Ovary (tissue), 3 donors: ENCODE data around the gene SLC45A2.

Experiments used
- CTCF ChIP-seq, 3 donors: fragments of 450-650 bp in 2 of 3; fragments of 200-600 bp in 1 of 3; IDR thresholded peaks; one replicate each; pipeline versions ENCODE4 v1.5.1 to v1.8.0; 2016 to 2022; ENCODE audit warnings: antibody characterized with exemption in 3 of 3, mild to moderate bottlenecking in 1 of 3
- EP300 ChIP-seq: sonication (generic); formaldehyde crosslinking; IDR thresholded peaks from one replicate; pipeline ENCODE4 v1.6.1; 2017; ENCODE audit warnings: antibody characterized with exemption
- POLR2A ChIP-seq: fragments of 450-650 bp; IDR thresholded peaks from one replicate; pipeline ENCODE4 v1.6.1; 2017; ENCODE audit warnings: antibody characterized with exemption, mild to moderate bottlenecking, moderate library complexity
- donor health status: DM: no; HTN: no; CAD: no.

- TF ChIP-seq CTCF (IDR thresholded peaks at IDR 0.05) = no peak
- no peak for TF ChIP-seq EP300
- TF ChIP-seq POLR2A = no peak
Measured at GRCh38 chr5:34002629-34003328, 18.3 kb upstream of the SLC45A2 start.
